Endothelial cell of umbilical vein (primary cell): ENCODE measurements around the gene TM2D1. TPM values are rescaled to one million over a fixed set of nuclear protein-coding genes. Genes with fewer than 3 reads are reported as not detected.

Experiments used
- BruUV-seq: library from RNA; stranded (reverse); fragments of 400-500 nt; replicated peaks from 2 replicates; lab custom pipeline; 2021; lab: Mats Ljungman, UMichigan
- CTCF ChIA-PET: fragments of 300-600, 350-600 bp; sonication (Branson Sonifier 250); formaldehyde crosslinking; loops from one replicate; lab custom pipeline; 2021; ENCODE audit warnings: antibody characterized with exemption, inconsistent platforms; lab: Charles Lee
- POLR2A ChIA-PET: fragments of 300-600, 350-600 bp; sonication (Branson Sonifier 250); formaldehyde crosslinking; loops from one replicate; lab custom pipeline; 2021; ENCODE audit warnings: antibody characterized with exemption, inconsistent platforms; lab: Charles Lee
- DNase-seq: peaks from one replicate; pipeline ENCODE4 v3.0.0-alpha.2; 2011; ENCODE audit warnings: low read depth, low spot score
- FAIRE-seq: peaks from 2 replicates; lab custom pipeline; 2011; peaks lifted over from hg19 to GRCh38; lab: Jason Lieb, UNC
- H2AFZ ChIP-seq: 2 replicates; pipeline ENCODE4 v1.6.0; 2012; ENCODE audit warnings: low read depth, low read length, control low read depth, inconsistent platforms
- H3K27ac ChIP-seq: 2 replicates; pipeline ENCODE4 v1.5.1; 2011; ENCODE audit warnings: low read depth, mild to moderate bottlenecking, control low read depth, low read length, moderate library complexity; ENCODE audit not compliant: insufficient read depth
- H3K27me3 ChIP-seq, 2 experiments: 2 replicates each; pipeline versions ENCODE4 v1.6.0 to v1.6.1; 2011; ENCODE audit warnings: low read length in 2 of 2, mixed read lengths in 1 of 2; ENCODE audit not compliant: control insufficient read depth in 2 of 2, insufficient read depth in 2 of 2
- H3K36me3 ChIP-seq, 2 experiments: 2 replicates in 1 of 2; 3 replicates in 1 of 2; pipeline ENCODE4 v1.5.1; 2011; ENCODE audit warnings: low read length in 2 of 2, mild to moderate bottlenecking in 1 of 2, moderate library complexity in 1 of 2; ENCODE audit not compliant: control insufficient read depth in 2 of 2, insufficient read depth in 2 of 2; ENCODE audit errors: extremely low read depth in 1 of 2
- H3K4me1 ChIP-seq: 3 replicates; pipeline ENCODE4 v1.5.1; 2011; ENCODE audit warnings: mild to moderate bottlenecking, low read length; ENCODE audit not compliant: control insufficient read depth, insufficient read depth; ENCODE audit errors: extremely low read depth
- H3K4me2 ChIP-seq: 2 replicates; pipeline ENCODE4 v1.6.1; 2011; ENCODE audit warnings: low read length, control low read depth, mixed read lengths; ENCODE audit not compliant: insufficient read depth
- H3K4me3 ChIP-seq, 3 experiments: fragments of 200-600 bp in 1 of 3; sonication (generic), shearing (Covaris generic) in 1 of 3; replicated peaks in 1 of 3; 2 replicates each; pipeline ENCODE4 v1.5.1; 2011 to 2016; ENCODE audit warnings: control low read depth in 3 of 3, low read length in 3 of 3, mild to moderate bottlenecking in 2 of 3, inconsistent platforms in 1 of 3, low read depth in 1 of 3, moderate library complexity in 1 of 3; ENCODE audit not compliant: insufficient read depth in 1 of 3
- H3K79me2 ChIP-seq: 2 replicates; pipeline ENCODE4 v1.6.0; 2012; ENCODE audit warnings: low read length, inconsistent platforms; ENCODE audit not compliant: control insufficient read depth, insufficient read depth
- H3K9ac ChIP-seq: replicated peaks from 2 replicates; pipeline ENCODE3; 2011; ENCODE audit warnings: low read length, control low read depth; ENCODE audit not compliant: insufficient read depth; ENCODE audit errors: extremely low read depth
- H3K9me1 ChIP-seq: replicated peaks from 3 replicates; pipeline ENCODE4 v1.6.0; 2011; ENCODE audit warnings: mild to moderate bottlenecking, low read length; ENCODE audit not compliant: control insufficient read depth, insufficient read depth; ENCODE audit errors: extremely low read depth
- H3K9me3 ChIP-seq: replicated peaks from 2 replicates; pipeline ENCODE4 v1.5.1; 2012; ENCODE audit warnings: low read length, inconsistent platforms; ENCODE audit not compliant: control insufficient read depth, insufficient read depth
- H4K20me1 ChIP-seq: replicated peaks from 2 replicates; pipeline ENCODE3; 2011; ENCODE audit warnings: mild to moderate bottlenecking, low read length; ENCODE audit not compliant: control insufficient read depth, insufficient read depth; ENCODE audit errors: extremely low read depth
- EZH2 ChIP-seq: IDR thresholded peaks from 2 replicates; pipeline ENCODE4 v1.6.1; 2012; ENCODE audit warnings: borderline replicate concordance, low read depth, mild to moderate bottlenecking, moderate library complexity, low read length, inconsistent platforms; ENCODE audit not compliant: severe bottlenecking
- FOS ChIP-seq: IDR thresholded peaks from 2 replicates; pipeline ENCODE4 v1.6.1; 2011; ENCODE audit warnings: mild to moderate bottlenecking, low read length, moderate library complexity, borderline replicate concordance; ENCODE audit not compliant: insufficient read depth
- GATA2 ChIP-seq: IDR thresholded peaks from 2 replicates; pipeline ENCODE4 v1.7.0; 2011; ENCODE audit warnings: low read depth, mild to moderate bottlenecking, moderate library complexity, mixed read lengths, low read length; ENCODE audit not compliant: insufficient read length, insufficient read depth
- JUN ChIP-seq: IDR thresholded peaks from 2 replicates; pipeline ENCODE4 v1.6.1; 2011; ENCODE audit warnings: borderline replicate concordance, low read depth; ENCODE audit not compliant: insufficient read length, insufficient read depth
- MYC ChIP-seq: IDR thresholded peaks from one replicate; pipeline ENCODE4 v1.6.1; 2011; ENCODE audit warnings: mild to moderate bottlenecking, low read depth, low read length
- POLR2A ChIP-seq: IDR thresholded peaks from 2 replicates; pipeline ENCODE4 v1.6.1; 2012; ENCODE audit warnings: low read depth, mild to moderate bottlenecking, control low read depth, low read length
- POLR2AphosphoS5 ChIP-seq: IDR thresholded peaks from 2 replicates; pipeline ENCODE4 v1.6.1; 2012; ENCODE audit warnings: low read depth, mild to moderate bottlenecking, control low read depth, low read length, moderate library complexity; ENCODE audit not compliant: insufficient read depth
- dilution Hi-C: fragments of 300-500 bp; cut with MboI; formaldehyde crosslinking; loops from one replicate; pipeline ENCODE4 v1.15.0; 2019; ENCODE audit warnings: low sequenced_read_pairs; ENCODE audit not compliant: extremely low pct_ligation_motif_present
- intact Hi-C: fragments of 100-400 bp; cut with micrococcal nuclease; formaldehyde crosslinking; loops from one replicate; pipeline ENCODE4 v1.10.0; 2022
- polyA plus RNA-seq, 4 experiments: library from polyadenylated mRNA; depleted of rRNA in 3 of 4; stranded (reverse) in 3 of 4; unstranded in 1 of 4; fragments of >200 nt; gene quantifications; 2 replicates each; pipeline versions ENCODE4 v1.2.1 to v1.2.3, GENCODE V29; 2011 to 2012; ENCODE audit warnings: missing spikeins in 1 of 4
- total RNA-seq: library from RNA; stranded (reverse); gene quantifications from 2 replicates; pipeline ENCODE4 v1.2.3, GENCODE V29; 2021
- TF ChIP-seq, protein P1 (sequence below), 2 donors: IDR thresholded peaks; 1 replicate in 1 of 2; 2 replicates in 1 of 2; pipeline ENCODE4 v1.5.1; 2011; ENCODE audit warnings: low read length in 2 of 2, mild to moderate bottlenecking in 2 of 2, moderate library complexity in 2 of 2, control low read depth in 1 of 2, inconsistent platforms in 1 of 2, low read depth in 1 of 2; ENCODE audit not compliant: insufficient read depth in 1 of 2; ENCODE audit errors: extremely low read depth in 1 of 2
- TF ChIP-seq, protein P2 (sequence below): IDR thresholded peaks from 2 replicates; pipeline ENCODE4 v1.6.1; 2011; ENCODE audit not compliant: insufficient read depth, insufficient read length

Gene TM2D1
- total and polyA plus RNA-seq, 2 donors (not counting 3 experiments of a cell fraction or from before 2014, with no cell fraction given) = 37.5 to 50.0 TPM

DNA sequence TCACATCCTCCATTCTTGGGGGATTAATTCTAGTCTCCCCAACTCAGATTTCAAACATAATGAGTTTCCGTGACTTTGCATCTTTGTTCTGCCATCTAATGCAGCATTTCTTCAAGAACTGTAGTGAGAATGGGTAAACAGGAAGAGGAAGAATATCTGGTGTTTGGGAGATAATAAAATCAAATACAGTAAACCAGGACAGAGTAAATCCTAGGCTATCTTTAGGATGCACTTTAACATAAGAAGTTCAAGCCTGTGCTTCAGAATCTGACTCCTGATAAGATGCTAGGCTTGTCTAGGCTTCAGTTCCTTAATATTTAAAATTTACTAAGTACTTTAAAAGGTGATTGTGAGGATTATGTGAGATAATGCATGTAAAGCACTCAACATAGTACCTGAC, 45.2 kb upstream of the TM2D1 start:
- dilution Hi-C loops = no loop called here
- Histone ChIP-seq H3K27me3 (no peaks in the 10 kb centered on the region), H2AFZ (no peak overlapping the region), H3K79me2 (no peaks in the 10 kb centered on the region), H3K36me3 (no peaks in the 10 kb centered on the region), H3K9me1 (no peaks in the 10 kb centered on the region), H3K27ac (no peak overlapping the region), H4K20me1 (no peaks in the 10 kb centered on the region), H3K9ac (no peak overlapping the region), H3K4me2 (no peak overlapping the region), H3K4me1 (no peaks in the 10 kb centered on the region), H3K9me3 (no peaks in the 10 kb centered on the region), H3K4me3 (no peak overlapping the region)
- FAIRE-seq (no peak), DNase-seq (no peak)
- BruUV-seq = no TSS peak
- intact Hi-C loops = no loop called here
- CTCF ChIA-PET = interaction anchor here (0.8 kb wide), 1 partner anchor 9 kb away, joined by 3 read pairs; no protein-coding TSS in a partner anchor
- POLR2A ChIA-PET = no interaction called here
- TF ChIP-seq, protein P1, sequence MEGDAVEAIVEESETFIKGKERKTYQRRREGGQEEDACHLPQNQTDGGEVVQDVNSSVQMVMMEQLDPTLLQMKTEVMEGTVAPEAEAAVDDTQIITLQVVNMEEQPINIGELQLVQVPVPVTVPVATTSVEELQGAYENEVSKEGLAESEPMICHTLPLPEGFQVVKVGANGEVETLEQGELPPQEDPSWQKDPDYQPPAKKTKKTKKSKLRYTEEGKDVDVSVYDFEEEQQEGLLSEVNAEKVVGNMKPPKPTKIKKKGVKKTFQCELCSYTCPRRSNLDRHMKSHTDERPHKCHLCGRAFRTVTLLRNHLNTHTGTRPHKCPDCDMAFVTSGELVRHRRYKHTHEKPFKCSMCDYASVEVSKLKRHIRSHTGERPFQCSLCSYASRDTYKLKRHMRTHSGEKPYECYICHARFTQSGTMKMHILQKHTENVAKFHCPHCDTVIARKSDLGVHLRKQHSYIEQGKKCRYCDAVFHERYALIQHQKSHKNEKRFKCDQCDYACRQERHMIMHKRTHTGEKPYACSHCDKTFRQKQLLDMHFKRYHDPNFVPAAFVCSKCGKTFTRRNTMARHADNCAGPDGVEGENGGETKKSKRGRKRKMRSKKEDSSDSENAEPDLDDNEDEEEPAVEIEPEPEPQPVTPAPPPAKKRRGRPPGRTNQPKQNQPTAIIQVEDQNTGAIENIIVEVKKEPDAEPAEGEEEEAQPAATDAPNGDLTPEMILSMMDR (IDR thresholded peaks at IDR 0.05; ENCODE audit: extremely low read depth in 1 of 2, insufficient read depth in 1 of 2, low read depth in 1 of 2, low read length in 2 of 2) = no peak

DNA sequence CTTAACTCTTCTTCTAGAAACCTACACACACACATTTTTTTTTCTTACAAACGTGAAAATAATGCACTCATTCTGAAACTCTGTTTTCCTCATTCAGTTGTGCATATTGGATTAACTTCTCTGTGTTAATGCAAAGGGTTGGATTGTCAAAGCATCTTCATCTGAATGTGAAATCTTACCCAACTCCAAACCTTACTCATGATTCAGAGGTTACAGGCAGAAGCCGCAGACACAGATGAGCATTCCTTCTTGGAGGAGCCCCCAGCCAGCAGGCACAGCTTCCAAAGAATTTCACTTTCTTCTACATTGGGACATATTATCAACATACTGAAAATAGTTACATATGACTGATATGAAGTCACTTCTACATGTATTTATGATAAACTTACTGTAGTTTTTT, 33.0 kb upstream of the TM2D1 start:
- no TSS peak for BruUV-seq
- no peaks in the 10 kb centered on the region for H4K20me1 ChIP-seq
- intact Hi-C loops = no loop called here
- no peaks in the 10 kb centered on the region for H3K4me1 ChIP-seq
- no peaks in the 10 kb centered on the region for H3K9me3 ChIP-seq
- H3K4me3 ChIP-seq = no peak overlapping the region
- POLR2A ChIA-PET = no interaction called here
- no peaks in the 10 kb centered on the region for H3K9me1 ChIP-seq
- FAIRE-seq (no peak), DNase-seq (no peak)
- no peak overlapping the region for H3K9ac ChIP-seq
- H3K27ac ChIP-seq = no peak overlapping the region
- no peaks in the 10 kb centered on the region for H3K27me3 ChIP-seq
- dilution Hi-C loops = no loop called here
- no peaks in the 10 kb centered on the region for H3K79me2 ChIP-seq
- no peak overlapping the region for H3K4me2 ChIP-seq
- H2AFZ ChIP-seq = no peak overlapping the region
- H3K36me3 ChIP-seq = no peaks in the 10 kb centered on the region
- TF ChIP-seq, protein P1 (IDR thresholded peaks at IDR 0.05; ENCODE audit: extremely low read depth in 1 of 2, insufficient read depth in 1 of 2, low read depth in 1 of 2, low read length in 2 of 2) = no peak
- TF ChIP-seq POLR2A (no peak), FOS (no peak), MYC (no peak), GATA2 (no peak), POLR2AphosphoS5 (no peak), JUN (no peak), EZH2 (no peak)
- TF ChIP-seq, protein P2, sequence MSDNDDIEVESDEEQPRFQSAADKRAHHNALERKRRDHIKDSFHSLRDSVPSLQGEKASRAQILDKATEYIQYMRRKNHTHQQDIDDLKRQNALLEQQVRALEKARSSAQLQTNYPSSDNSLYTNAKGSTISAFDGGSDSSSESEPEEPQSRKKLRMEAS = no peak
- CTCF ChIA-PET = no interaction called here
